Measurements from ENCODE around the gene SAMD1. TPM values are rescaled to one million over a fixed set of nuclear protein-coding genes. Genes with fewer than 3 reads are reported as not detected.

The SAMD1 gene
- total RNA-seq, 1 experiment from 2014 or later, result 24.2 TPM

Other genes with a start within 250 kb of the SAMD1 start
- 1.3 TPM in 1 of 2 replicates, not detected in the other for gene NANOS3, start 213.6 kb downstream of the SAMD1 start, total RNA-seq (2014; rRNA removed; shearing (Covaris generic))
- 1.6 and 2.1 TPM in 2 replicates for gene BRME1, start 184.6 kb downstream of the SAMD1 start, total RNA-seq (2014; rRNA removed; shearing (Covaris generic))
- gene CC2D1A, start 184.6 kb downstream of the SAMD1 start, total RNA-seq (2014; rRNA removed; shearing (Covaris generic)), result 14.7 and 15.7 TPM in 2 replicates
- gene PODNL1, start 152.3 kb downstream of the SAMD1 start, total RNA-seq (2014; rRNA removed; shearing (Covaris generic)), result 3.2 and 4.2 TPM in 2 replicates
- 21.1 and 23.5 TPM in 2 replicates for gene DCAF15, start 138.2 kb downstream of the SAMD1 start, total RNA-seq (2014; rRNA removed; shearing (Covaris generic))
- gene RFX1, start 84.4 kb downstream of the SAMD1 start, total RNA-seq (2014; rRNA removed; shearing (Covaris generic)), result 1.7 and 2.1 TPM in 2 replicates
- not detected in 2 replicates for gene RLN3, start 62.6 kb downstream of the SAMD1 start, total RNA-seq (2014; rRNA removed; shearing (Covaris generic))
- gene IL27RA, start 59.0 kb downstream of the SAMD1 start, total RNA-seq (2014; rRNA removed; shearing (Covaris generic)), result 2.3 TPM in 2 replicates
- gene PALM3, start 28.7 kb downstream of the SAMD1 start, total RNA-seq (2014; rRNA removed; shearing (Covaris generic)), result under 0.01 TPM in 2 replicates
- 4.1 and 6.7 TPM in 2 replicates for gene MISP3, start 18.0 kb downstream of the SAMD1 start, total RNA-seq (2014; rRNA removed; shearing (Covaris generic))
- 0.59 TPM in 1 of 2 replicates, not detected in the other for gene C19orf67, start 5.0 kb downstream of the SAMD1 start, total RNA-seq (2014; rRNA removed; shearing (Covaris generic))
- gene PRKACA, start 27.0 kb upstream of the SAMD1 start, total RNA-seq (2014; rRNA removed; shearing (Covaris generic)), result 55.2 and 60.9 TPM in 2 replicates
- 86.6 and 90.8 TPM in 2 replicates for gene ASF1B, start 45.8 kb upstream of the SAMD1 start, total RNA-seq (2014; rRNA removed; shearing (Covaris generic))
- gene ADGRL1, start 115.4 kb upstream of the SAMD1 start, total RNA-seq (2014; rRNA removed; shearing (Covaris generic)), result 1.1 and 1.4 TPM in 2 replicates